ENCODE results near the gene CNTN1. TPM values are rescaled to one million over a fixed set of nuclear protein-coding genes. Genes with fewer than 3 reads are reported as not detected.

Gene CNTN1
- total RNA-seq, 2 experiments from 2014 or later, result not detected

GRCh38 chr12:40714636-40715035 is 22.4 kb downstream of the CNTN1 start:
- no peak overlapping the region for H3K4me3 ChIP-seq (ENCODE audit: low read length)
- Mint-ChIP-seq H3K36me3 (ENCODE audit: low read depth) (no peaks in the 10 kb centered on the region), H3K4me3 (no peak overlapping the region), H3K9me3 (no peaks in the 10 kb centered on the region), H3K27ac (no peak overlapping the region), H3K4me1 (ENCODE audit: low read depth) (no peaks in the 10 kb centered on the region), H3K27me3 (no peaks in the 10 kb centered on the region)
- H3K27me3 ChIP-seq (ENCODE audit: control insufficient read depth in 1 of 2, insufficient read depth in 2 of 2, low read length in 2 of 2), result no peaks in the 10 kb centered on the region
- no peak overlapping the region for H3K27ac ChIP-seq (ENCODE audit: low read depth in 1 of 2, low read length in 2 of 2)
- intact Hi-C loops (cut with DNase I, micrococcal nuclease), result no loop called here
- no peaks in the 10 kb centered on the region for H3K36me3 ChIP-seq (ENCODE audit: insufficient read depth, low read length)
- ATAC-seq (ENCODE audit: poor library complexity) (no peak), DNase-seq (no peak)
- ChIA-PET POLR2A (no interaction called here), CTCF (no interaction called here)
- TF ChIP-seq, protein P1, sequence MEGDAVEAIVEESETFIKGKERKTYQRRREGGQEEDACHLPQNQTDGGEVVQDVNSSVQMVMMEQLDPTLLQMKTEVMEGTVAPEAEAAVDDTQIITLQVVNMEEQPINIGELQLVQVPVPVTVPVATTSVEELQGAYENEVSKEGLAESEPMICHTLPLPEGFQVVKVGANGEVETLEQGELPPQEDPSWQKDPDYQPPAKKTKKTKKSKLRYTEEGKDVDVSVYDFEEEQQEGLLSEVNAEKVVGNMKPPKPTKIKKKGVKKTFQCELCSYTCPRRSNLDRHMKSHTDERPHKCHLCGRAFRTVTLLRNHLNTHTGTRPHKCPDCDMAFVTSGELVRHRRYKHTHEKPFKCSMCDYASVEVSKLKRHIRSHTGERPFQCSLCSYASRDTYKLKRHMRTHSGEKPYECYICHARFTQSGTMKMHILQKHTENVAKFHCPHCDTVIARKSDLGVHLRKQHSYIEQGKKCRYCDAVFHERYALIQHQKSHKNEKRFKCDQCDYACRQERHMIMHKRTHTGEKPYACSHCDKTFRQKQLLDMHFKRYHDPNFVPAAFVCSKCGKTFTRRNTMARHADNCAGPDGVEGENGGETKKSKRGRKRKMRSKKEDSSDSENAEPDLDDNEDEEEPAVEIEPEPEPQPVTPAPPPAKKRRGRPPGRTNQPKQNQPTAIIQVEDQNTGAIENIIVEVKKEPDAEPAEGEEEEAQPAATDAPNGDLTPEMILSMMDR (IDR thresholded peaks at IDR 0.05), result no peak
- no peaks in the 10 kb centered on the region for H3K4me1 ChIP-seq (ENCODE audit: insufficient read depth, low read length)
- peaks cover 0 to under 1% of the 10 kb centered on the region in 2 experiments for H3K9me3 ChIP-seq (ENCODE audit: control insufficient read depth in 1 of 2, insufficient read depth in 1 of 2, low read length in 2 of 2)

GRCh38 chr12:40716037-40716436 is 23.8 kb downstream of the CNTN1 start:
- no peaks in the 10 kb centered on the region for H3K4me1 ChIP-seq (ENCODE audit: insufficient read depth, low read length)
- DNase-seq, result no peak
- H3K27ac ChIP-seq (ENCODE audit: low read depth in 1 of 2, low read length in 2 of 2), result no peak overlapping the region
- TF ChIP-seq, protein P1 (IDR thresholded peaks at IDR 0.05), result no peak
- H3K36me3 Mint-ChIP-seq (ENCODE audit: low read depth), result no peaks in the 10 kb centered on the region
- no peaks in the 10 kb centered on the region for H3K9me3 Mint-ChIP-seq
- no peak overlapping the region for H3K4me3 ChIP-seq (ENCODE audit: low read length)
- H3K36me3 ChIP-seq (ENCODE audit: insufficient read depth, low read length), result no peaks in the 10 kb centered on the region
- H3K4me3 Mint-ChIP-seq, result no peak overlapping the region
- peaks cover 0 to 4% of the 10 kb centered on the region in 2 experiments for H3K9me3 ChIP-seq (ENCODE audit: control insufficient read depth in 1 of 2, insufficient read depth in 1 of 2, low read length in 2 of 2)
- intact Hi-C loops (cut with DNase I, micrococcal nuclease), result no loop called here
- no peaks in the 10 kb centered on the region for H3K27me3 ChIP-seq (ENCODE audit: control insufficient read depth in 1 of 2, insufficient read depth in 2 of 2, low read length in 2 of 2)
- H3K27me3 Mint-ChIP-seq, result no peaks in the 10 kb centered on the region
- CTCF ChIA-PET, result no interaction called here
- POLR2A ChIA-PET, result no interaction called here
- H3K27ac Mint-ChIP-seq, result no peak overlapping the region
- H3K4me1 Mint-ChIP-seq (ENCODE audit: low read depth), result no peaks in the 10 kb centered on the region
- no peak for ATAC-seq (ENCODE audit: poor library complexity)

GRCh38 chr12:40717576-40717975 is 25.3 kb downstream of the CNTN1 start:
- ATAC-seq (ENCODE audit: poor library complexity), result no peak

More at GRCh38 chr12:40717576-40717975, 25.3 kb downstream of the CNTN1 start:
- TF ChIP-seq, protein P1 (IDR thresholded peaks at IDR 0.05), result no peak
- H3K27me3 ChIP-seq (ENCODE audit: control insufficient read depth in 1 of 2, insufficient read depth in 2 of 2, low read length in 2 of 2), result no peaks in the 10 kb centered on the region
- H3K4me3 ChIP-seq (ENCODE audit: low read length), result no peak overlapping the region
- intact Hi-C loops (cut with DNase I, micrococcal nuclease), result no loop called here
- ChIA-PET POLR2A (no interaction called here), CTCF (no interaction called here)
- DNase-seq, result no peak
- H3K27me3 Mint-ChIP-seq, result no peaks in the 10 kb centered on the region
- H3K27ac ChIP-seq (ENCODE audit: low read depth in 1 of 2, low read length in 2 of 2), result no peak overlapping the region
- H3K36me3 ChIP-seq (ENCODE audit: insufficient read depth, low read length), result no peaks in the 10 kb centered on the region
- H3K9me3 ChIP-seq (ENCODE audit: control insufficient read depth in 1 of 2, insufficient read depth in 1 of 2, low read length in 2 of 2), result peaks cover 0 to 4% of the 10 kb centered on the region in 2 experiments
- H3K4me1 Mint-ChIP-seq (ENCODE audit: low read depth), result no peaks in the 10 kb centered on the region
- H3K9me3 Mint-ChIP-seq, result peaks cover 2% of the 10 kb centered on the region
- no peak overlapping the region for H3K4me3 Mint-ChIP-seq
- H3K4me1 ChIP-seq (ENCODE audit: insufficient read depth, low read length), result no peaks in the 10 kb centered on the region
- H3K27ac Mint-ChIP-seq, result no peak overlapping the region
- H3K36me3 Mint-ChIP-seq (ENCODE audit: low read depth), result no peaks in the 10 kb centered on the region
